Upper lobe of right lung (tissue), 1 donor: ENCODE results near the gene VPS11. TPM values are rescaled to one million over a fixed set of nuclear protein-coding genes. Genes with fewer than 3 reads are reported as not detected.
A peak's percentile ranks its signal among the peaks of the same experiment; 100 is the strongest.

Source experiments
- ATAC-seq: fragments of 200-7000 bp; cut with Tn5 transposase; one replicate; pipeline ENCODE4 v1.9.1; 2020; ENCODE audit warnings: mild to moderate bottlenecking, moderate library complexity
- DNase-seq: peaks from one replicate; pipeline ENCODE4 v3.0.0-alpha.2; 2020
- H3K27ac ChIP-seq: fragments of 200-600 bp; one replicate; pipeline ENCODE4 v1.8.0; 2022
- H3K27me3 ChIP-seq: fragments of 200-600 bp; one replicate; pipeline ENCODE4 v1.8.0; 2022; ENCODE audit warnings: mild to moderate bottlenecking
- H3K36me3 ChIP-seq: fragments of 200-600 bp; one replicate; pipeline ENCODE4 v1.8.0; 2022
- H3K4me1 ChIP-seq: fragments of 200-600 bp; one replicate; pipeline ENCODE4 v1.8.0; 2022
- H3K4me3 ChIP-seq: fragments of 200-600 bp; one replicate; pipeline ENCODE4 v1.8.0; 2022; ENCODE audit warnings: mild to moderate bottlenecking
- H3K9me3 ChIP-seq: fragments of 200-600 bp; one replicate; pipeline ENCODE4 v1.8.0; 2022
- CTCF ChIP-seq: fragments of 200-600 bp; IDR thresholded peaks from one replicate; pipeline ENCODE4 v1.8.0; 2022; ENCODE audit warnings: antibody characterized with exemption
- intact Hi-C: fragments of 100-400 bp; cut with DNase I; formaldehyde crosslinking; loops from one replicate; pipeline ENCODE4 v1.11.0; 2022
- total RNA-seq: library from RNA; stranded (reverse); fragmentation: NEBNext Ultra II Directional; extraction: Animal tissue kit (Norgen Biotek cat#: 25700); gene quantifications from one replicate; pipeline ENCODE4 v1.2.1, GENCODE V29; 2021
- donor health status: DM: no; HTN: yes; CAD: no; lungs with severe emphysema.

VPS11 gene
- total RNA-seq, 1 donor from 2014 or later = 41.5 TPM

GRCh38 chr11:119091966-119092879 lies 24.6 kb downstream of the VPS11 start:
- no peak overlapping the region for H3K27ac ChIP-seq
- intact Hi-C loops = no loop called here
- no peak for TF ChIP-seq CTCF
- no peaks in the 10 kb centered on the region for H3K27me3 ChIP-seq
- DNase-seq (no peak), ATAC-seq (no peak)
- no peaks in the 10 kb centered on the region for H3K9me3 ChIP-seq
- H3K4me1 ChIP-seq = peaks cover 16% of the 10 kb centered on the region
- H3K36me3 ChIP-seq = peaks cover 13% of the 10 kb centered on the region
- no peak overlapping the region for H3K4me3 ChIP-seq

GRCh38 chr11:119092880-119093842 lies 25.5 kb downstream of the VPS11 start:
- H3K36me3 ChIP-seq = peaks cover 22% of the 10 kb centered on the region
- H3K27me3 ChIP-seq = no peaks in the 10 kb centered on the region
- H3K27ac ChIP-seq = peak overlapping the region; percentile 90
- DNase-seq (no peak), ATAC-seq (no peak)
- no peaks in the 10 kb centered on the region for H3K9me3 ChIP-seq
- no peak for TF ChIP-seq CTCF
- intact Hi-C loops = no loop called here
- H3K4me1 ChIP-seq = peaks cover 16% of the 10 kb centered on the region
- H3K4me3 ChIP-seq = peak overlapping the region; percentile 77

- H3K36me3 ChIP-seq = peaks cover 25% of the 10 kb centered on the region
- H3K27ac ChIP-seq = peak overlapping the region; percentile 90
- ATAC-seq (peak; percentile 44), DNase-seq (peak; percentile 77)
- H3K9me3 ChIP-seq = no peaks in the 10 kb centered on the region
- intact Hi-C loops = no loop called here
- peak overlapping the region; percentile 77 for H3K4me3 ChIP-seq
- H3K27me3 ChIP-seq = no peaks in the 10 kb centered on the region
- TF ChIP-seq CTCF = peak; percentile 9
- peaks cover 16% of the 10 kb centered on the region for H3K4me1 ChIP-seq
These were observed 26.6 kb downstream of the VPS11 start for GRCh38 chr11:119093942-119094815.

GRCh38 chr11:119094816-119095065 lies 27.1 kb downstream of the VPS11 start:
- Histone ChIP-seq H3K4me1 (peaks cover 16% of the 10 kb centered on the region), H3K9me3 (no peaks in the 10 kb centered on the region), H3K36me3 (peaks cover 25% of the 10 kb centered on the region), H3K4me3 (peak overlapping the region; percentile 77), H3K27me3 (no peaks in the 10 kb centered on the region), H3K27ac (peak overlapping the region; percentile 90)
- DNase-seq = peak; percentile 94
- intact Hi-C loops = no loop called here
- peak; percentile 69 for TF ChIP-seq CTCF
- ATAC-seq = peak; percentile 89
